Measurements from ENCODE around the gene KIRREL3.

KIRREL3 gene

DNA sequence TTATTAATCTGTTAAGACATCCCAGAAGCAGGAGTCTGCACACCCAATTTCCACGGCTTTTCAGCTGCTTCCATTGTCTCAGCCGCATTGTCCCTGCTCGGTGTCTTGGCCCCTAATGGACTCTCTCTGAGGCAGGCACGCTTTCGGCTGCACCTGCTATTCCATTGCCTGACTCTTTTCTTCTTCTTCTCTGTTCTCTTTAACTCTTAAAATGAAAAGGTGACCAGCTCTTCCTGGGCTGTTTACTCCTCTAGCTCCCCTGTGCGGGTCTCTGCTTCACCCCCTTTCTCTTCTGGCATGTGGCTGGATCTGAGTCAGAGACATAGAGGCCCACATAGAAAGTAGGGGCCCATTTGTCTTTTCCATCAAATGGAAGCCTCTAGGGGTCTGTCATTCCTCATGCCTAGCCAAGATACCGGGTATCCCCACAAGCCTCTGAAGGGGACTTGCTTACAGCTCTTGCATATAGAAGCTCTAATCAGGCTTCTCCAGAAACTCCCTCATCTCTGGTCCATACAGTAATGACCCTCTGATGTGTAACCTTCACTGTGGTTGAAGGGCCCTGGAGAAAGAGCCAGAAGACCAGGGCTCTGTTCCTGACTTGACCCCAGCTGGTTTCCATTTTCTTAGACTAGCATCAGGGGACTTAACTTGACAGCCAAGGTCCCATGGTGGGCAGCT lies 401.2 kb downstream of the KIRREL3 start:
- peaks cover 0 to 12% (median 8%) of the 10 kb centered on the region in 5 donors for H3K27me3 ChIP-seq (ENCODE audit: control insufficient read depth in 5 of 5, insufficient read depth in 4 of 5, low read length in 5 of 5)
- H3K27ac ChIP-seq (ENCODE audit: low read depth, low read length): no peak overlapping the region
- peaks cover 0 to 4% (median 0%) of the 10 kb centered on the region in 5 donors for H3K9me3 ChIP-seq (ENCODE audit: control insufficient read depth in 5 of 5, low read length in 5 of 5)
- H3K4me3 ChIP-seq (ENCODE audit: low read depth in 1 of 5, low read length in 5 of 5): no peak overlapping the region
- H3K36me3 ChIP-seq (ENCODE audit: control insufficient read depth in 5 of 5, insufficient read depth in 5 of 5, low read length in 5 of 5): no peaks in the 10 kb centered on the region
- no peaks in the 10 kb centered on the region for H3K4me1 ChIP-seq (ENCODE audit: control insufficient read depth in 5 of 5, insufficient read depth in 5 of 5, low read length in 5 of 5)
- H3K9ac ChIP-seq (ENCODE audit: low read length in 5 of 5): no peak overlapping the region

DNA sequence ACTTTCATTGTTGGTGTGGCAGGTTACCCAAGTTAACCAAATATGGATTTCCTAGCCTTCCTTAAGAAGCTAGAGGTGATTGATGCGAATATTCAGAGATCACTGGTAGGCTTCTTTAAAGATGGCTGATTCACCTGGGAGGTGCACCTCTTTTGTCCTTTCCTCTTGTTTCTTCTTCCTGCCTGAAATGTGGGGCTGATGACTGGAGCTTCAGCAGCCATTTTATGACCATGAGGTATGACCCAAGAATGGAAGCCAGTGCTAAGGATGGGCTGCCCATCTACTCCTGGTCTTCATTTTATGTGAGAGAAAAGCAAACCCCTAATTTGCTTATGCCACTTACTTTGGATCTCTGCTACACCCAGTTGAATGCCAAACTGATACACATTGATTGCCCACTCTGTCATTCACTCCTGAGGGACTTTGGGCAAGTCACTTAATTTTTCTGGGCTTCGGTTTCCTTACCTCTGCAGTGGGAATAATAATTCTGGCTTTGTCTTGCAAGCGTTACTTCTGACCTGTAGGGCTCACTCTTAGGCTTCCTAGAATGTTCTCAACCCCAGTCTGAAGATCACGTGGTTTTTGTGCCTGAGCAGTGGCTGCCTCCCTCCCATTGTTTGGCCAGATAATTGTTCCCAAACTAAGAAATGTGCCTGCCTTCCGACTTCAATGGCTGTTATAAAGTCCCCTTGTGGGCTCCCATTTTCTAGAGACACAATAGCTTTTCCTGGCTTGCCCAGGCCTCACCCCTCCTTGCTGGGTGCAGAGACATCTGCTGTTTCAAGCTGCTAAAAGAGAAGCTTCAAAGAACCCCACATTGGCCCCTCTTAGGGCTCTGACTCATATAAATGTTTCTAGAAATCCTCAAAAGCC lies 402.0 kb downstream of the KIRREL3 start:
- H3K9me3 ChIP-seq (ENCODE audit: control insufficient read depth in 5 of 5, low read length in 5 of 5): peaks cover 0 to 4% (median 0%) of the 10 kb centered on the region in 5 donors
- H3K27ac ChIP-seq (ENCODE audit: low read depth, low read length): no peak overlapping the region
- H3K27me3 ChIP-seq (ENCODE audit: control insufficient read depth in 5 of 5, insufficient read depth in 4 of 5, low read length in 5 of 5): peaks cover 0 to 6% (median 5%) of the 10 kb centered on the region in 5 donors
- H3K4me1 ChIP-seq (ENCODE audit: control insufficient read depth in 5 of 5, insufficient read depth in 5 of 5, low read length in 5 of 5): no peaks in the 10 kb centered on the region
- no peak overlapping the region for H3K9ac ChIP-seq (ENCODE audit: low read length in 5 of 5)
- no peaks in the 10 kb centered on the region for H3K36me3 ChIP-seq (ENCODE audit: control insufficient read depth in 5 of 5, insufficient read depth in 5 of 5, low read length in 5 of 5)
- H3K4me3 ChIP-seq (ENCODE audit: low read depth in 1 of 5, low read length in 5 of 5): no peak overlapping the region

DNA sequence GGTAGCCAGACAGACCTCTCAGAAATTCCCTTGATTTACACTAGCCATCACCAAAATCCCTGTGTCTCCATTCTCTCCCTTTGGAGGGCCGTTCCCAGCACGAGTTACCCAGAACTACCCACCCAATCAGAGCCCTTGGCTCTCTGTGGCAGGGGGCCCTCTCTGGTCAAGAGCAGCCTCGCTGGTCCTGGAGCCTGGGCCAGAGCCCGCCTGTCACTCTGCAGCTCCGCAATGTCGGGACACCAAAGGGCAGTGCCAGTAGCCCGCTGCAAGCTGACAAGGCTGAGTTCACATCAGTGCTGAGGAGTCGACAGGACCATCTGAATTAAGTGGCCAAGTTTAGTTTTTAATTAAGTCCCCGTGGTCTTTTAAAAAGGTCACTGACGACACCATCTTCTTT lies 403.5 kb downstream of the KIRREL3 start:
- no peaks in the 10 kb centered on the region for H3K36me3 ChIP-seq (ENCODE audit: control insufficient read depth in 5 of 5, insufficient read depth in 5 of 5, low read length in 5 of 5)
- H3K9ac ChIP-seq (ENCODE audit: low read length in 5 of 5): no peak overlapping the region
- no peaks in the 10 kb centered on the region for H3K4me1 ChIP-seq (ENCODE audit: control insufficient read depth in 5 of 5, insufficient read depth in 5 of 5, low read length in 5 of 5)
- peaks cover 0 to 4% (median 0%) of the 10 kb centered on the region in 5 donors for H3K9me3 ChIP-seq (ENCODE audit: control insufficient read depth in 5 of 5, low read length in 5 of 5)
- H3K27me3 ChIP-seq (ENCODE audit: control insufficient read depth in 5 of 5, insufficient read depth in 4 of 5, low read length in 5 of 5): peaks cover 0 to 2% (median 0%) of the 10 kb centered on the region in 5 donors
- no peak overlapping the region for H3K4me3 ChIP-seq (ENCODE audit: low read depth in 1 of 5, low read length in 5 of 5)
- no peak overlapping the region for H3K27ac ChIP-seq (ENCODE audit: low read depth, low read length)

- Histone ChIP-seq H3K36me3 (ENCODE audit: control insufficient read depth in 5 of 5, insufficient read depth in 5 of 5, low read length in 5 of 5) (no peaks in the 10 kb centered on the region), H3K9me3 (ENCODE audit: control insufficient read depth in 5 of 5, low read length in 5 of 5) (peaks cover 0 to 4% (median 0%) of the 10 kb centered on the region in 5 donors), H3K4me3 (ENCODE audit: low read depth in 1 of 5, low read length in 5 of 5) (no peak overlapping the region), H3K9ac (ENCODE audit: low read length in 5 of 5) (no peak overlapping the region), H3K27me3 (ENCODE audit: control insufficient read depth in 5 of 5, insufficient read depth in 4 of 5, low read length in 5 of 5) (peaks cover 0 to 2% (median 0%) of the 10 kb centered on the region in 5 donors), H3K4me1 (ENCODE audit: control insufficient read depth in 5 of 5, insufficient read depth in 5 of 5, low read length in 5 of 5) (no peaks in the 10 kb centered on the region), H3K27ac (ENCODE audit: low read depth, low read length) (no peak overlapping the region)
Measured at GRCh38 chr11:126596474-126596873, 404.1 kb downstream of the KIRREL3 start.

- no peak overlapping the region for H3K9ac ChIP-seq (ENCODE audit: low read length in 5 of 5)
- H3K27me3 ChIP-seq (ENCODE audit: control insufficient read depth in 5 of 5, insufficient read depth in 4 of 5, low read length in 5 of 5): peaks cover 0 to 2% (median 0%) of the 10 kb centered on the region in 5 donors
- peaks cover 0 to 4% (median 0%) of the 10 kb centered on the region in 5 donors for H3K9me3 ChIP-seq (ENCODE audit: control insufficient read depth in 5 of 5, low read length in 5 of 5)
- no peaks in the 10 kb centered on the region for H3K4me1 ChIP-seq (ENCODE audit: control insufficient read depth in 5 of 5, insufficient read depth in 5 of 5, low read length in 5 of 5)
- no peak overlapping the region for H3K4me3 ChIP-seq (ENCODE audit: low read depth in 1 of 5, low read length in 5 of 5)
- H3K36me3 ChIP-seq (ENCODE audit: control insufficient read depth in 5 of 5, insufficient read depth in 5 of 5, low read length in 5 of 5): no peaks in the 10 kb centered on the region
- H3K27ac ChIP-seq (ENCODE audit: low read depth, low read length): no peak overlapping the region
Measured at GRCh38 chr11:126595560-126595959, 405.0 kb downstream of the KIRREL3 start.

DNA sequence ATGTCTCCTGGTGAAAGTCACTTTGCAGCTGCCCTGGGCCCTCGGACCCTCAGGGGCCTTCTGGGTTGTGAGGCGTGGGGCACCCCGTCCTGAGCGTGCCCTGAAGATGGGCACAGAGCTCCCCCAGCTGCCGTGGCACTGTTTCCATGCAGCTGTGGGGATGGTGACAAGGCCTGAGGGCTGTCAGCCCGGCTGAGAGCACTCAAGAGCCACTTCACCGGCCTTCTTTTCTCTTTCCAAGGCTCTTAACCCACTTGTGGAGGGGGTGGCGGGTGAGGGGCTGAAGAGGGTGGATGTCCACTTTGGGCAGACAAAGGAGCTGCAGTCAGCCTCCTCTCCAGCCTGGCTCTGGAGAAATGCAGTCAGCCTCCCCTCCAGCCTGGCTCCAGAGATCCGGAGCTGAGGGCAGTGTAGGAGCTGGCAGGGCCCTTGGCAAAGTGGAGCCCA lies 405.6 kb downstream of the KIRREL3 start:
- H3K9ac ChIP-seq (ENCODE audit: low read length in 5 of 5): no peak overlapping the region
- H3K4me1 ChIP-seq (ENCODE audit: control insufficient read depth in 5 of 5, insufficient read depth in 5 of 5, low read length in 5 of 5): no peaks in the 10 kb centered on the region
- H3K4me3 ChIP-seq (ENCODE audit: low read depth in 1 of 5, low read length in 5 of 5): no peak overlapping the region
- H3K27me3 ChIP-seq (ENCODE audit: control insufficient read depth in 5 of 5, insufficient read depth in 4 of 5, low read length in 5 of 5): peaks cover 0 to 2% (median 0%) of the 10 kb centered on the region in 5 donors
- H3K9me3 ChIP-seq (ENCODE audit: control insufficient read depth in 5 of 5, low read length in 5 of 5): peaks cover 0 to 4% (median 0%) of the 10 kb centered on the region in 5 donors
- no peak overlapping the region for H3K27ac ChIP-seq (ENCODE audit: low read depth, low read length)
- no peaks in the 10 kb centered on the region for H3K36me3 ChIP-seq (ENCODE audit: control insufficient read depth in 5 of 5, insufficient read depth in 5 of 5, low read length in 5 of 5)

DNA sequence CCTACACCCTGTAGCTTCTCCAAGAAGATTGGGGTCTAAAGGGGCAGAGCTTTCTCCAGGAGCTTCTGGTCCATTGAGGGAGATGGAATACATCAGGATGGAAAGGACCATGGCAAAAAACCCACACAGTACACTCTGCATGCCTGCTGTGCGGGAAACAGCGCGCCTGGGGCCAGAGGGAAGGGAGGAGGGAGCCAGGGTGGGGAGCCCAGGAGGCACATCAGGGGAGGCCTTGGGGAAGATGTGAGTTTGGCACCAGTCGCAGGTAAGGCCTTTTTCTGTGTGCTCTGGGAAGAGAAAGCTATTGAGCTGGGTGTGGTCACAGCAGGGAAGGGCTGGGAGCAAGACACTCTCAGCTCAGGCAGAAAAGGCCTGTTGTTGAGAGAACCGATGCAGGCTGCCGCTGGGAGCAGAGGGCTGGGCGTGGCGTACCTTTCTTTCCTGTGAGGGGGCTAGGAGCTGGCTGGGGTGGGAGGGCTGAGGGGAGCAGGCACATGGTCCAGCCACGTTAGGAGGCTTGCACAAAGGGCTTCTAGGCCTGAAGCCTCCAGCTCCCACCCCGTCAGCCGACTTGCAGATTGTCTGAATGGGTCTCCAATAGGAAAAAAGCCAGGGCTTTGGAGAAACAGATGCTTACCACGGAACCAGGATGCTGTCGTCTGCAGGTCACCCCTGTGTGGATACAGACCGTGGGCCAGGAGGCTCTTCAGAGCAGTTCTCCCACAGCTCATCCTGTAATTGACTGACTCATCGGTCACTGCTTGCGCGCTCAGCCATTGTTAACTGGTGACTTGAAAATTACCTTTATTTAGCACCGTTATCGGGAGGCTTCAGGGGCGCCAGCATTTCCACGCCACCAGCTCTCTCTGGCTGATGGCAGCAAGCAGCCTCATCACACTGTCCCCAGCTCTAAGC lies 407.8 kb downstream of the KIRREL3 start:
- no peaks in the 10 kb centered on the region for H3K9me3 ChIP-seq (ENCODE audit: control insufficient read depth in 5 of 5, low read length in 5 of 5)
- peaks cover 0 to 8% (median 2%) of the 10 kb centered on the region in 5 donors for H3K27me3 ChIP-seq (ENCODE audit: control insufficient read depth in 5 of 5, insufficient read depth in 4 of 5, low read length in 5 of 5)
- H3K4me3 ChIP-seq (ENCODE audit: low read depth in 1 of 5, low read length in 5 of 5): no peak overlapping the region
- no peak overlapping the region for H3K9ac ChIP-seq (ENCODE audit: low read length in 5 of 5)
- no peaks in the 10 kb centered on the region for H3K36me3 ChIP-seq (ENCODE audit: control insufficient read depth in 5 of 5, insufficient read depth in 5 of 5, low read length in 5 of 5)
- no peaks in the 10 kb centered on the region for H3K4me1 ChIP-seq (ENCODE audit: control insufficient read depth in 5 of 5, insufficient read depth in 5 of 5, low read length in 5 of 5)
- no peak overlapping the region for H3K27ac ChIP-seq (ENCODE audit: low read depth, low read length)

DNA sequence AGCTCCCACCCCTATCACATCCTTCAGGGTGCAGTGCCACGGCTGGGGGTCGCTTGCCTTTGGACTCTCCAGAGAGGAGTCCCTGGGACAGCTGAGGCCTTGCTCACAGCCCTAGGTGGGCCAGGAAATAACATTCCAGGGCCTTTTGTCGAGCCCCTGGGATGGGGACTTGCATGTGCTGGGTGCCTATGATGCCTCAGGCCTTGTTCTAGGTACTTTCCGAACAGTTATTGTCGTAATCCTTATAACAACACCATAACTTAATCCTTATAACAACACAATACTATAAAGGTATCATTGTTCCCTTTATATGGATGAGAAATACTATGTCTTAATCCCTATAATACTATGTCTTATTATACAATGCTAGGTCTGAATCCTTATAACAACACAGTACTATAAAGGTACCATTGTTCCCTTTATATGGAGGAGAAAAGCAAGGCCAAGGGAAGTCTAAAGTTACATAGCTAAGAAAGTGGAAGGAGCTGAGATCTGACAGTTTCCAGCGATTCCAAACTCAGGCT lies 408.5 kb downstream of the KIRREL3 start:
- no peaks in the 10 kb centered on the region for H3K36me3 ChIP-seq (ENCODE audit: control insufficient read depth in 5 of 5, insufficient read depth in 5 of 5, low read length in 5 of 5)
- peaks cover 0 to 8% (median 2%) of the 10 kb centered on the region in 5 donors for H3K27me3 ChIP-seq (ENCODE audit: control insufficient read depth in 5 of 5, insufficient read depth in 4 of 5, low read length in 5 of 5)
- H3K27ac ChIP-seq (ENCODE audit: low read depth, low read length): no peak overlapping the region
- no peak overlapping the region for H3K9ac ChIP-seq (ENCODE audit: low read length in 5 of 5)
- no peaks in the 10 kb centered on the region for H3K9me3 ChIP-seq (ENCODE audit: control insufficient read depth in 5 of 5, low read length in 5 of 5)
- H3K4me3 ChIP-seq (ENCODE audit: low read depth in 1 of 5, low read length in 5 of 5): no peak overlapping the region
- H3K4me1 ChIP-seq (ENCODE audit: control insufficient read depth in 5 of 5, insufficient read depth in 5 of 5, low read length in 5 of 5): no peaks in the 10 kb centered on the region

GRCh38 chr11:126589492-126589803 lies 411.1 kb downstream of the KIRREL3 start:
- Histone ChIP-seq H3K36me3 (ENCODE audit: control insufficient read depth in 5 of 5, insufficient read depth in 5 of 5, low read length in 5 of 5) (no peaks in the 10 kb centered on the region), H3K9ac (ENCODE audit: low read length in 5 of 5) (no peak overlapping the region), H3K27ac (ENCODE audit: low read depth, low read length) (no peak overlapping the region), H3K4me3 (ENCODE audit: low read depth in 1 of 5, low read length in 5 of 5) (no peak overlapping the region), H3K4me1 (ENCODE audit: control insufficient read depth in 5 of 5, insufficient read depth in 5 of 5, low read length in 5 of 5) (peaks cover 0 to 14% (median 12%) of the 10 kb centered on the region in 5 donors), H3K9me3 (ENCODE audit: control insufficient read depth in 5 of 5, low read length in 5 of 5) (no peaks in the 10 kb centered on the region), H3K27me3 (ENCODE audit: control insufficient read depth in 5 of 5, insufficient read depth in 4 of 5, low read length in 5 of 5) (peaks cover 0 to 8% (median 2%) of the 10 kb centered on the region in 5 donors)

All from subcutaneous abdominal adipose tissue (tissue), 5 donors.